Liver (tissue), 3 donors: ENCODE results near the gene SLC27A6.

ENCODE experiments used
- CTCF ChIP-seq: fragments of 150-350 bp; IDR thresholded peaks from 2 replicates; pipeline ENCODE4 v1.5.1; 2017; ENCODE audit warnings: improper control_type of control experiment, low read depth, low read length; ENCODE audit not compliant: missing input control
- EGR1 ChIP-seq, 2 donors: IDR thresholded peaks; 2 replicates each; pipeline ENCODE4 v1.6.1; 2016 to 2018; ENCODE audit warnings: antibody characterized with exemption in 2 of 2, low read depth in 2 of 2
- TAF1 ChIP-seq: conservative IDR thresholded peaks from 2 replicates; pipeline ENCODE4 v1.6.1; 2016; ENCODE audit warnings: antibody characterized with exemption, mild to moderate bottlenecking
- ZBTB33 ChIP-seq: IDR thresholded peaks from 2 replicates; pipeline ENCODE4 v1.6.1; 2016; ENCODE audit warnings: antibody characterized with exemption
- TF ChIP-seq, protein P1 (sequence below): IDR thresholded peaks from 2 replicates; pipeline ENCODE4 v1.6.1; 2016; ENCODE audit warnings: antibody characterized with exemption, mild to moderate bottlenecking
- TF ChIP-seq, protein P2 (sequence below): IDR thresholded peaks from 2 replicates; pipeline ENCODE4 v1.6.1; 2016; ENCODE audit warnings: antibody characterized with exemption
- donor health status: healthy.
- donor health status: healthy.

GRCh38 chr5:129043894-129044293 lies 78.6 kb downstream of the SLC27A6 start:
- TF ChIP-seq CTCF: no peak
- TF ChIP-seq, protein P1, sequence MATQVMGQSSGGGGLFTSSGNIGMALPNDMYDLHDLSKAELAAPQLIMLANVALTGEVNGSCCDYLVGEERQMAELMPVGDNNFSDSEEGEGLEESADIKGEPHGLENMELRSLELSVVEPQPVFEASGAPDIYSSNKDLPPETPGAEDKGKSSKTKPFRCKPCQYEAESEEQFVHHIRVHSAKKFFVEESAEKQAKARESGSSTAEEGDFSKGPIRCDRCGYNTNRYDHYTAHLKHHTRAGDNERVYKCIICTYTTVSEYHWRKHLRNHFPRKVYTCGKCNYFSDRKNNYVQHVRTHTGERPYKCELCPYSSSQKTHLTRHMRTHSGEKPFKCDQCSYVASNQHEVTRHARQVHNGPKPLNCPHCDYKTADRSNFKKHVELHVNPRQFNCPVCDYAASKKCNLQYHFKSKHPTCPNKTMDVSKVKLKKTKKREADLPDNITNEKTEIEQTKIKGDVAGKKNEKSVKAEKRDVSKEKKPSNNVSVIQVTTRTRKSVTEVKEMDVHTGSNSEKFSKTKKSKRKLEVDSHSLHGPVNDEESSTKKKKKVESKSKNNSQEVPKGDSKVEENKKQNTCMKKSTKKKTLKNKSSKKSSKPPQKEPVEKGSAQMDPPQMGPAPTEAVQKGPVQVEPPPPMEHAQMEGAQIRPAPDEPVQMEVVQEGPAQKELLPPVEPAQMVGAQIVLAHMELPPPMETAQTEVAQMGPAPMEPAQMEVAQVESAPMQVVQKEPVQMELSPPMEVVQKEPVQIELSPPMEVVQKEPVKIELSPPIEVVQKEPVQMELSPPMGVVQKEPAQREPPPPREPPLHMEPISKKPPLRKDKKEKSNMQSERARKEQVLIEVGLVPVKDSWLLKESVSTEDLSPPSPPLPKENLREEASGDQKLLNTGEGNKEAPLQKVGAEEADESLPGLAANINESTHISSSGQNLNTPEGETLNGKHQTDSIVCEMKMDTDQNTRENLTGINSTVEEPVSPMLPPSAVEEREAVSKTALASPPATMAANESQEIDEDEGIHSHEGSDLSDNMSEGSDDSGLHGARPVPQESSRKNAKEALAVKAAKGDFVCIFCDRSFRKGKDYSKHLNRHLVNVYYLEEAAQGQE: no peak
- no peak for TF ChIP-seq ZBTB33
- TF ChIP-seq EGR1 (IDR thresholded peaks at IDR 0.05; ENCODE audit: low read depth in 2 of 2): no peak
- TF ChIP-seq, protein P2, sequence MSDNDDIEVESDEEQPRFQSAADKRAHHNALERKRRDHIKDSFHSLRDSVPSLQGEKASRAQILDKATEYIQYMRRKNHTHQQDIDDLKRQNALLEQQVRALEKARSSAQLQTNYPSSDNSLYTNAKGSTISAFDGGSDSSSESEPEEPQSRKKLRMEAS: no peak
- TF ChIP-seq TAF1: no peak
